ENCODE data around the gene ALPK1.

DNA sequence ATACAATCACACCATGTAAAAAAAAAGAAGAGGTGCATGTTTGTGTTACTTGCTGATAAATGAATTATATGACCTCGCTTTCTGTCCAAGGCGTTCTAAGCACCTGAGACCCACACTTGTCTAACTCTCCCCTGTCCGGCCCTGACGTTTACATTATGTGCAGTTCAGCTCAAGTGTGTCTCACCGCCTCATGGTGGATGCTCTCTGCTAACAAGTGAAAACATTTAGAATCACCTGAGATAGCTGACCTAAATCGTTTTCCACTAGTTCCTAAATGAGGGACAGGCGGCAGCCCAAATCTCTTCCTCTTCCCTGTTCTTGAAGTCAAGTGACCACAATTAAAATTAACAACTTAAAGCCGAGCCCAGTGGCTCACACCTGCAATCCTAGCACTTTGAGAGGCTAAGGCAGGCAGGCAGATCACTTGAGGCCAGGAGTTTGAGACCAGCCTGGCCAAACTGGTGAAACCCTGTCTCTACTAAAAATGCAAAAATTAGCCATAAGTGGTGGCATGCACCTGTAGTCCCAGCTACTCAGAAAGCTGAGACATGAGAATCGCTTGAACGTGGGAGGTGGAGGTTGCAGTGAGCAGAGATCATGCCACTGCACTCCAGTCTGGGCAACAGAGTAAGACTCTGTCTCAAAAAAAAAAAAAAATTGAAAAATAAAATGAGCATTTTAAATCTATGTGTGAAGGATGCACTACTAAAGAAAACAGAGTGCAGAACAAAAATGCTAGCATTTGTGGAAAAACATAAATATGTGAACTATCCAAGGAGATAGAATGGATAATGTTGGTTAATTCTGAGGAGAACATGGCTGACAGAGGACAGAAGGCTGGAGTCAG, 7.5 kb upstream of the ALPK1 start:
- TF ChIP-seq, protein P1, sequence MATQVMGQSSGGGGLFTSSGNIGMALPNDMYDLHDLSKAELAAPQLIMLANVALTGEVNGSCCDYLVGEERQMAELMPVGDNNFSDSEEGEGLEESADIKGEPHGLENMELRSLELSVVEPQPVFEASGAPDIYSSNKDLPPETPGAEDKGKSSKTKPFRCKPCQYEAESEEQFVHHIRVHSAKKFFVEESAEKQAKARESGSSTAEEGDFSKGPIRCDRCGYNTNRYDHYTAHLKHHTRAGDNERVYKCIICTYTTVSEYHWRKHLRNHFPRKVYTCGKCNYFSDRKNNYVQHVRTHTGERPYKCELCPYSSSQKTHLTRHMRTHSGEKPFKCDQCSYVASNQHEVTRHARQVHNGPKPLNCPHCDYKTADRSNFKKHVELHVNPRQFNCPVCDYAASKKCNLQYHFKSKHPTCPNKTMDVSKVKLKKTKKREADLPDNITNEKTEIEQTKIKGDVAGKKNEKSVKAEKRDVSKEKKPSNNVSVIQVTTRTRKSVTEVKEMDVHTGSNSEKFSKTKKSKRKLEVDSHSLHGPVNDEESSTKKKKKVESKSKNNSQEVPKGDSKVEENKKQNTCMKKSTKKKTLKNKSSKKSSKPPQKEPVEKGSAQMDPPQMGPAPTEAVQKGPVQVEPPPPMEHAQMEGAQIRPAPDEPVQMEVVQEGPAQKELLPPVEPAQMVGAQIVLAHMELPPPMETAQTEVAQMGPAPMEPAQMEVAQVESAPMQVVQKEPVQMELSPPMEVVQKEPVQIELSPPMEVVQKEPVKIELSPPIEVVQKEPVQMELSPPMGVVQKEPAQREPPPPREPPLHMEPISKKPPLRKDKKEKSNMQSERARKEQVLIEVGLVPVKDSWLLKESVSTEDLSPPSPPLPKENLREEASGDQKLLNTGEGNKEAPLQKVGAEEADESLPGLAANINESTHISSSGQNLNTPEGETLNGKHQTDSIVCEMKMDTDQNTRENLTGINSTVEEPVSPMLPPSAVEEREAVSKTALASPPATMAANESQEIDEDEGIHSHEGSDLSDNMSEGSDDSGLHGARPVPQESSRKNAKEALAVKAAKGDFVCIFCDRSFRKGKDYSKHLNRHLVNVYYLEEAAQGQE (IDR thresholded peaks at IDR 0.05; ENCODE audit: low read depth, low read length): no peak
- TF ChIP-seq, protein P2, sequence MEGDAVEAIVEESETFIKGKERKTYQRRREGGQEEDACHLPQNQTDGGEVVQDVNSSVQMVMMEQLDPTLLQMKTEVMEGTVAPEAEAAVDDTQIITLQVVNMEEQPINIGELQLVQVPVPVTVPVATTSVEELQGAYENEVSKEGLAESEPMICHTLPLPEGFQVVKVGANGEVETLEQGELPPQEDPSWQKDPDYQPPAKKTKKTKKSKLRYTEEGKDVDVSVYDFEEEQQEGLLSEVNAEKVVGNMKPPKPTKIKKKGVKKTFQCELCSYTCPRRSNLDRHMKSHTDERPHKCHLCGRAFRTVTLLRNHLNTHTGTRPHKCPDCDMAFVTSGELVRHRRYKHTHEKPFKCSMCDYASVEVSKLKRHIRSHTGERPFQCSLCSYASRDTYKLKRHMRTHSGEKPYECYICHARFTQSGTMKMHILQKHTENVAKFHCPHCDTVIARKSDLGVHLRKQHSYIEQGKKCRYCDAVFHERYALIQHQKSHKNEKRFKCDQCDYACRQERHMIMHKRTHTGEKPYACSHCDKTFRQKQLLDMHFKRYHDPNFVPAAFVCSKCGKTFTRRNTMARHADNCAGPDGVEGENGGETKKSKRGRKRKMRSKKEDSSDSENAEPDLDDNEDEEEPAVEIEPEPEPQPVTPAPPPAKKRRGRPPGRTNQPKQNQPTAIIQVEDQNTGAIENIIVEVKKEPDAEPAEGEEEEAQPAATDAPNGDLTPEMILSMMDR (IDR thresholded peaks at IDR 0.05): no peak
- no peak for TF ChIP-seq USF2 (IDR thresholded peaks at IDR 0.05; ENCODE audit: borderline replicate concordance, low read depth, low read length)
- no peak for TF ChIP-seq SIN3A (IDR thresholded peaks at IDR 0.05; ENCODE audit: borderline replicate concordance, low read depth, low read length)
- no peak for TF ChIP-seq EP300 (IDR thresholded peaks at IDR 0.05; ENCODE audit: borderline replicate concordance in 1 of 2, low read depth in 1 of 2, low read length in 1 of 2)
- no peak for TF ChIP-seq TEAD4 (IDR thresholded peaks at IDR 0.05; ENCODE audit: borderline replicate concordance, insufficient read depth)
- no peak for TF ChIP-seq SMC3 (IDR thresholded peaks at IDR 0.05; ENCODE audit: low read depth, low read length)
- no peak for TF ChIP-seq POLR2AphosphoS5 (IDR thresholded peaks at IDR 0.05; ENCODE audit: low read depth, low read length)
- no peak for TF ChIP-seq YY1 (IDR thresholded peaks at IDR 0.05; ENCODE audit: low read depth)
